Coronary artery (tissue), 2 donors: Measurements from ENCODE around the gene RIT2.

ENCODE experiments used
- DNase-seq: peaks from one replicate; pipeline ENCODE4 v3.0.0-alpha.2; 2017; ENCODE audit warnings: low spot score
- H3K27ac ChIP-seq, 2 donors: fragments of 200-600 bp; sonication (generic); one replicate each; pipeline ENCODE4 v1.5.1; 2016 to 2019
- H3K4me3 ChIP-seq: fragments of 200-600 bp; sonication (generic); 2 replicates; pipeline ENCODE4 v1.5.1; 2016; ENCODE audit warnings: mild to moderate bottlenecking, moderate library complexity
- TF ChIP-seq, protein P1 (sequence below): fragments of 200-600 bp; sonication (generic); IDR thresholded peaks from one replicate; pipeline ENCODE4 v1.5.1; 2019; ENCODE audit warnings: antibody characterized with exemption

Gene RIT2

DNA sequence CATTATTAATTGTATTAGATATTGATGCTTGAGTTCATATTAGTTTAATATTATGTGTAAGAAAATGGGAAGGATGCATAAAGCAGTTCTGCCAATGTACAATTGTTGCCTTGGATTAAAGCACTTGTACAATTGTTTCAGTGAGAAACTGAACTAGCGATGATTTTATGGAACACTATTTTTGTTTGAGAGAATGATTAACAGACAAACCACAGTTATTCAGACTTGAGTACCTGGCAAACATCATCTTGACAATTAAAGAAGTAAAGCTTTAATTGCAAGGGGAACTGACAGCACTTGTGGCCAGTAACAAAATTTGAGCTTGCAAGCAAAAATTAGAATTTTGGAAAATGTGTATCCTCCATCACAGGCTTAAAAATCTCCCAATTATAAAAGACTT, 214.3 kb downstream of the RIT2 start:
- TF ChIP-seq, protein P1, sequence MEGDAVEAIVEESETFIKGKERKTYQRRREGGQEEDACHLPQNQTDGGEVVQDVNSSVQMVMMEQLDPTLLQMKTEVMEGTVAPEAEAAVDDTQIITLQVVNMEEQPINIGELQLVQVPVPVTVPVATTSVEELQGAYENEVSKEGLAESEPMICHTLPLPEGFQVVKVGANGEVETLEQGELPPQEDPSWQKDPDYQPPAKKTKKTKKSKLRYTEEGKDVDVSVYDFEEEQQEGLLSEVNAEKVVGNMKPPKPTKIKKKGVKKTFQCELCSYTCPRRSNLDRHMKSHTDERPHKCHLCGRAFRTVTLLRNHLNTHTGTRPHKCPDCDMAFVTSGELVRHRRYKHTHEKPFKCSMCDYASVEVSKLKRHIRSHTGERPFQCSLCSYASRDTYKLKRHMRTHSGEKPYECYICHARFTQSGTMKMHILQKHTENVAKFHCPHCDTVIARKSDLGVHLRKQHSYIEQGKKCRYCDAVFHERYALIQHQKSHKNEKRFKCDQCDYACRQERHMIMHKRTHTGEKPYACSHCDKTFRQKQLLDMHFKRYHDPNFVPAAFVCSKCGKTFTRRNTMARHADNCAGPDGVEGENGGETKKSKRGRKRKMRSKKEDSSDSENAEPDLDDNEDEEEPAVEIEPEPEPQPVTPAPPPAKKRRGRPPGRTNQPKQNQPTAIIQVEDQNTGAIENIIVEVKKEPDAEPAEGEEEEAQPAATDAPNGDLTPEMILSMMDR: no peak
- Histone ChIP-seq H3K27ac (no peak overlapping the region), H3K4me3 (no peak overlapping the region)
- DNase-seq: no peak

DNA sequence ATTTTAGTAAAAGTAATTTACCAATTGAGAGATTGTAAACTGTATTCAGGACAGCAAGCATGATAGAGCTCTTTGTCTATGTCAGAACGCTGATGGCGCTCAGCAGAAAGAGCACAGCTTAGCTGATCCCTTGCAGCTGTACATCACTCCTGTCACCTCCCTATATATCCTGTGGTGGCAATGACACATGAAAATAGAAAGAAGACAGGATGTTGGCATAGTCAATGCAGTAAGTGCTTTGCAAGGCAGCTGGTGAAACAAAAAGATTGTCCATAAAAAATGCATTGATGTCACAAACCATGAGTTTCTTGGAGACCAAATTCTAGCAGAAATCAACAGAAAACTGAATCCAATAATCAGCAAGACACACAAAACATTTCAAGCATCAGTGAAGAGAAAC, 221.5 kb downstream of the RIT2 start:
- no peak overlapping the region for H3K27ac ChIP-seq
- no peak for DNase-seq
- TF ChIP-seq, protein P1: no peak
- H3K4me3 ChIP-seq: no peak overlapping the region

DNA sequence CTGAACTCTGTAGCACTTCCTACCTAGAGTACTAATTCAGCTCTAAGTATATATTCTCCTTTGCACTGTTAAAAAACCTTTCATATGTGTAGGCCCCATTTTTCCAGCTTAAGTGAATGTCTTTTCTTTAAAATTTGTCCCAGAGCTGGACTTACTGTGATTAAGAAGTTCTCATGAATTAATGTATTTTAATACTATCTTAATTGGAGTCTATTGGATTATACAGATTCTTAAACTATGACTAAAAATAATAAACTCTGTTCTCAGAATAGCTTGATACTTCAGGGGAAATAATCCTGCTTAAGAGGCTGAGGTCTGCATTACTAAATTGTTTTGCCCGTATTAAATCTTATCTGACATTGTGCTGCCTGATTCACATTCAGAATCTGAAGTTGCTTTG, 223.3 kb downstream of the RIT2 start:
- Histone ChIP-seq H3K27ac (no peak overlapping the region), H3K4me3 (no peak overlapping the region)
- TF ChIP-seq, protein P1: no peak
- DNase-seq: no peak

DNA sequence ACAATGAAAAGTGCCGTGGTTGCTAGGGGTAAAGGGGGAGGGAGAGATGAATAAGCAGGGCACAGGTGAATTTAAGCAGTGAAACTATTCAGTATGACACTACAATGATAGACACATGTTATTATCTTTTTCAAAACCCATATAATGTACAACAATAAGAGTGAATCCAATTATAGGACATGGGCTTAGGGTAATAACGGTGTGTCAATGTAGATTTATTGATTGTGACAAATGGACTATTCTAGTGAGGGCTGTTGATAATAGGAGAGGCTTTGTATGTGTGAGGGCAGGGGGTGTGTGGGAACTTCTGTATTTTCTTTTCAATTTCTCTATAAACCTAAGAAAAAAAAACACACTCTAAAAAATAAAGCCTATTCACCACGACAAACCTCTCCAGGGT, 223.8 kb downstream of the RIT2 start:
- TF ChIP-seq, protein P1: no peak
- H3K4me3 ChIP-seq: no peak overlapping the region
- DNase-seq: no peak
- H3K27ac ChIP-seq: no peak overlapping the region

DNA sequence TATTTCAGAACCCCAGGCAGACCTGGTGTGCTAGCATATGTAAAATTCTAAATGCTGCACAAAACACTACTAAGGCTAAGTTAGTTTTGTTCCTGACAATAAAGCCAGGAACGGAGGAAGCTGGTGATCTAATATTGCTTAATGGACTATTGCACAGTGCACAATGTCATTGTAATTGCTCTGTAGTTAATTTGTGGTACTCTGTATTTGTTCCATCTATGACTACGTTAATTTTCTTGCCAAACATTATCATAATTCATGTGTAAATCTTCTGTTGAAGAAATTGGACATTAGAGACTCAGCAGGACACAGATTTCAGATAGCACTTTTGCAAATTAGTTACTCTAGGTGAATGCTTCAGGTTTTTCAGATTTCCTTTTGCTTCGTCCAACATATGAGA, 232.3 kb downstream of the RIT2 start:
- no peak for DNase-seq
- Histone ChIP-seq H3K4me3 (no peak overlapping the region), H3K27ac (no peak overlapping the region)
- TF ChIP-seq, protein P1: no peak

DNA sequence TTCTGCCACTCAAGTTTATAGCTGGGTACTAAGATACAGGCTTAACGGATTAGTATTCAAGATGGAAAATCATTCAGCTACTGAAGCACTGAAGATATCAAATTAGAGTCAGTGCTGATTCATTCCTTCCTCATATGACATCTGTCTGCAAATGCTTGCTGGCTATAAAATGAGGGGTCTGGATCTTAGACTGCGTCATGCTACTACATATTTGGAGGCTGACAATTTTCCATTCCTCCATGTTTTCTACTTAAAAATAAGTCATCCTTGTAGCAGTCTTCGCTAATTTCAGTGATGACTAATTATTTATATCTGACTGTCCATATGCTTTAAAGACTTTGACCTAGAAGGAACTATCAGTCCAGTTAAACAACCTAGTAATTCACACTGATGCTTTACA, 233.4 kb downstream of the RIT2 start:
- no peak for DNase-seq
- TF ChIP-seq, protein P1: no peak
- Histone ChIP-seq H3K4me3 (no peak overlapping the region), H3K27ac (no peak overlapping the region)

DNA sequence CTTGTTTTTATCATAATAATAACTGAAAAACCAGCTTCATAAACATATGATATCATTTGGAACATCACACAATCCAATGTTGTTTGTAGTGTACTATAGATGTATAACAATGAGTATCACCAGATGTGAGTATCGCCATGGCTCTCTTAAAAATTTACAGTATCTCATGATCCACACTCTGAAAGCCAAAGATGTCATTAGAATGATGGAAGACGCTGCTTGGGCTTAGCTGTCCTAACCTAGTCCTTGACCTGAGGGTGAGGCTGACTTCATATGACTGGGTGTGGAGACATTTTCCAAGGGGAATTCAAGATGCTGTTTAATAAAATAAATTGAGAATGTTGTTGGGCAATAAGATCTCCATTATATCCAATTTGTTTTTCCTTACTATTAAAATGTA, 242.6 kb downstream of the RIT2 start:
- TF ChIP-seq, protein P1: no peak
- DNase-seq: no peak
- Histone ChIP-seq H3K4me3 (no peak overlapping the region), H3K27ac (no peak overlapping the region)
